Suprapubic skin (tissue), 4 donors: ENCODE data around the gene SPACA5.

ENCODE experiments used
- EP300 ChIP-seq: sonication (generic); formaldehyde crosslinking; IDR thresholded peaks from one replicate; pipeline ENCODE4 v1.6.1; 2017; ENCODE audit warnings: antibody characterized with exemption
- POLR2A ChIP-seq, 2 donors: fragments of 450-650 bp; IDR thresholded peaks; one replicate each; pipeline ENCODE4 v1.6.1; 2017; ENCODE audit warnings: antibody characterized with exemption in 2 of 2, mild to moderate bottlenecking in 2 of 2, moderate library complexity in 2 of 2
- POLR2AphosphoS5 ChIP-seq, 3 donors: sonication (generic); formaldehyde crosslinking; IDR thresholded peaks; one replicate each; pipeline ENCODE4 v1.6.1; 2017; ENCODE audit warnings: antibody characterized with exemption in 3 of 3
- TF ChIP-seq, protein P1 (sequence below), 2 donors: fragments of 200-600 bp in 1 of 2; fragments of 450-650 bp in 1 of 2; sonication (generic) in 1 of 2; IDR thresholded peaks; one replicate each; pipeline ENCODE4 v1.5.1; 2016 to 2019; ENCODE audit warnings: antibody characterized with exemption in 2 of 2, mild to moderate bottlenecking in 1 of 2, moderate library complexity in 1 of 2

DNA sequence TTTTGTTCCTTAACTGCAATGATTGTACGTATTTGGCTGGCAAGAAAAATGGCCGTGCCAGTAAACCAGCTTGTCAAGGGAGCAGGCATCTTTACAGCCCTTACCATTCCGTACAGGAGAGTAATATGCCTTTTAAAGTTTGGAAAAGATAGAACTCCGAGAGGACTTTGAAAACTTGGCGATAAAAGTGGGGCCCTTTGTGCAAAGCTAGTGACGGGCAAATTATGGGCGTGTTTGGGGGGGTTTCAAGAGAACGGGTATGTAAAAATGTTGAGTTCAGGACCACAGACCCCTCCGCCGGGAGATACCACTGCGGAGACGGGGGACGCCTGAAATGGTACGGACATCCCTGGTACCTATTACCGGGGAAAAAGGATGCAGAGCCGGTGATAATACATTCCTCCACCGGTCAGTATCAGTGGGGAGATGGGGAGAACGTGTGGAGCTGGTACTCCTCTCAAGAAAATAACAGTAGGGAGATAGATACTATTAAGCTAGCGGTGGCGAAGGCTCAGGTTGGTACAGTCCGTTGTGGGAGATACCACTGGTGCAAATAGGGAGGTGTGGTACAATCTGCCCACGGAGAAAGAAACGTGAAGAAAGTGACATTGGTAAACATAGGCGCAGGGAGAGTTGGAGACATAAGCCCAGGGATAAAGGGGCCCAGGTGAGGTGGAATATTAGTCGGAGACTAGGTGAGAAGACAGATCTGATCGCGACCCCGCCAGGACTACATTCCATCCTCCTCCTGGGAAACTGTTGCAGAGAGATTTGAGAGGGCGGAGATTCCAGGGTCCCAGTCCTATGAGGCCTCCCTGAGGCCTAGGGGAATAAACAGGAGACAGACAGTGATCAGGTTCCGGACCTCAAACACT lies 14.5 kb downstream of the SPACA5 start:
- TF ChIP-seq, protein P1, sequence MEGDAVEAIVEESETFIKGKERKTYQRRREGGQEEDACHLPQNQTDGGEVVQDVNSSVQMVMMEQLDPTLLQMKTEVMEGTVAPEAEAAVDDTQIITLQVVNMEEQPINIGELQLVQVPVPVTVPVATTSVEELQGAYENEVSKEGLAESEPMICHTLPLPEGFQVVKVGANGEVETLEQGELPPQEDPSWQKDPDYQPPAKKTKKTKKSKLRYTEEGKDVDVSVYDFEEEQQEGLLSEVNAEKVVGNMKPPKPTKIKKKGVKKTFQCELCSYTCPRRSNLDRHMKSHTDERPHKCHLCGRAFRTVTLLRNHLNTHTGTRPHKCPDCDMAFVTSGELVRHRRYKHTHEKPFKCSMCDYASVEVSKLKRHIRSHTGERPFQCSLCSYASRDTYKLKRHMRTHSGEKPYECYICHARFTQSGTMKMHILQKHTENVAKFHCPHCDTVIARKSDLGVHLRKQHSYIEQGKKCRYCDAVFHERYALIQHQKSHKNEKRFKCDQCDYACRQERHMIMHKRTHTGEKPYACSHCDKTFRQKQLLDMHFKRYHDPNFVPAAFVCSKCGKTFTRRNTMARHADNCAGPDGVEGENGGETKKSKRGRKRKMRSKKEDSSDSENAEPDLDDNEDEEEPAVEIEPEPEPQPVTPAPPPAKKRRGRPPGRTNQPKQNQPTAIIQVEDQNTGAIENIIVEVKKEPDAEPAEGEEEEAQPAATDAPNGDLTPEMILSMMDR (IDR thresholded peaks at IDR 0.05): no peak
- TF ChIP-seq EP300: no peak
- TF ChIP-seq POLR2A (IDR thresholded peaks at IDR 0.05): no peak
- TF ChIP-seq POLR2AphosphoS5 (IDR thresholded peaks at IDR 0.05): no peak
